MM.1S (cell line): ENCODE results near the gene AAK1.

ENCODE experiments used
- EZH2 ChIP-seq: fragments of 300-600 bp; sonication (generic); optimal IDR thresholded peaks from 2 replicates; pipeline ENCODE3; 2017; ENCODE audit warnings: low read depth, mild to moderate bottlenecking, antibody characterized with exemption, low read length, mixed read lengths
- EZH2phosphoT487 ChIP-seq: fragments of 300-600 bp; sonication (generic); IDR thresholded peaks from 2 replicates; pipeline ENCODE4 v1.6.1; 2018; ENCODE audit warnings: antibody characterized with exemption, low read length
- TF ChIP-seq, protein P1 (sequence below): fragments of 300-600 bp; sonication (generic); IDR thresholded peaks from 2 replicates; pipeline ENCODE4 v1.5.1; 2016; ENCODE audit warnings: antibody characterized with exemption, low read length, mixed read lengths

DNA sequence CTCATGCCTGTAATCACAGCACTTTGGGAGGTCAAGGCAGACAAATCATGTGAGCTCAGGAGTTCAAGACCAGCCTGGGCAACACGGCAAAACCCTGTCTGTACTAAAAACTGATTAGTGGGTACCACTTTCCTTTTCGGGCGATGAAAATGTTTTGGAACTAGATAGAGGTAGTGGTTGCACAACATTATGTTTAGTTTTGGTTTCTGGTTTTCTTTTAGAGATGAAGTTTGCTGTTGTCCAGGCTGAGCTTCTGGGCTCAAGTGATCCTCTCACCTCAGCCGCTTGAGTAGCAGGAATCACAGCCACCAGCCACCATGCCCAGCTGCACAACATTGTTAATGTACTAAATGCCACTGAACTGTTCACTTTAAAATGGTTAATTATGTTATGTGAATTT lies 27.6 kb downstream of the AAK1 start:
- TF ChIP-seq, protein P1, sequence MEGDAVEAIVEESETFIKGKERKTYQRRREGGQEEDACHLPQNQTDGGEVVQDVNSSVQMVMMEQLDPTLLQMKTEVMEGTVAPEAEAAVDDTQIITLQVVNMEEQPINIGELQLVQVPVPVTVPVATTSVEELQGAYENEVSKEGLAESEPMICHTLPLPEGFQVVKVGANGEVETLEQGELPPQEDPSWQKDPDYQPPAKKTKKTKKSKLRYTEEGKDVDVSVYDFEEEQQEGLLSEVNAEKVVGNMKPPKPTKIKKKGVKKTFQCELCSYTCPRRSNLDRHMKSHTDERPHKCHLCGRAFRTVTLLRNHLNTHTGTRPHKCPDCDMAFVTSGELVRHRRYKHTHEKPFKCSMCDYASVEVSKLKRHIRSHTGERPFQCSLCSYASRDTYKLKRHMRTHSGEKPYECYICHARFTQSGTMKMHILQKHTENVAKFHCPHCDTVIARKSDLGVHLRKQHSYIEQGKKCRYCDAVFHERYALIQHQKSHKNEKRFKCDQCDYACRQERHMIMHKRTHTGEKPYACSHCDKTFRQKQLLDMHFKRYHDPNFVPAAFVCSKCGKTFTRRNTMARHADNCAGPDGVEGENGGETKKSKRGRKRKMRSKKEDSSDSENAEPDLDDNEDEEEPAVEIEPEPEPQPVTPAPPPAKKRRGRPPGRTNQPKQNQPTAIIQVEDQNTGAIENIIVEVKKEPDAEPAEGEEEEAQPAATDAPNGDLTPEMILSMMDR = no peak
- no peak for TF ChIP-seq EZH2phosphoT487
- no peak for TF ChIP-seq EZH2
